Activated CD4-positive, alpha-beta T cell treated with anti-CD3 and anti-CD28 coated beads, Interleukin-2, amount 10 ng/mL, durations not matched to agents 24 days and 14 days (primary cell): Measurements from ENCODE around the gene ITGB5. TPM values are rescaled to one million over a fixed set of nuclear protein-coding genes. Genes with fewer than 3 reads are reported as not detected.
"Not testable (repeated sequence)": the region's sequence is repeated elsewhere in the genome, so short reads cannot be mapped to it uniquely, and the experiment has no call there.

Experiments used
- DNase-seq: peaks from one replicate; pipeline ENCODE4 v3.0.0; 2022
- H3K27ac Mint-ChIP-seq: one replicate; pipeline ENCODE4 v1.8.0; 2022; ENCODE audit warnings: mild to moderate bottlenecking, mixed read lengths
- H3K27me3 Mint-ChIP-seq: one replicate; pipeline ENCODE4 v1.8.0; 2022; ENCODE audit warnings: mixed read lengths
- H3K36me3 Mint-ChIP-seq: one replicate; pipeline ENCODE4 v1.8.0; 2022; ENCODE audit warnings: low read depth, mild to moderate bottlenecking, mixed read lengths
- H3K4me1 Mint-ChIP-seq: one replicate; pipeline ENCODE4 v1.8.0; 2021; ENCODE audit warnings: mixed read lengths
- H3K4me3 Mint-ChIP-seq: one replicate; pipeline ENCODE4 v1.8.0; 2022; ENCODE audit warnings: mild to moderate bottlenecking, moderate library complexity, mixed read lengths
- H3K9me3 Mint-ChIP-seq: one replicate; pipeline ENCODE4 v1.8.0; 2021; ENCODE audit warnings: mixed read lengths
- intact Hi-C: fragments of 100-400 bp; cut with micrococcal nuclease; formaldehyde crosslinking; loops from one replicate; pipeline ENCODE4 v1.15.1; 2023
- total RNA-seq: library from RNA; stranded (reverse); gene quantifications from 2 replicates; pipeline ENCODE4 v1.2.3, GENCODE V29; 2022

ITGB5 gene
- total RNA-seq, 1 donor from 2014 or later = 2.1 TPM

DNA sequence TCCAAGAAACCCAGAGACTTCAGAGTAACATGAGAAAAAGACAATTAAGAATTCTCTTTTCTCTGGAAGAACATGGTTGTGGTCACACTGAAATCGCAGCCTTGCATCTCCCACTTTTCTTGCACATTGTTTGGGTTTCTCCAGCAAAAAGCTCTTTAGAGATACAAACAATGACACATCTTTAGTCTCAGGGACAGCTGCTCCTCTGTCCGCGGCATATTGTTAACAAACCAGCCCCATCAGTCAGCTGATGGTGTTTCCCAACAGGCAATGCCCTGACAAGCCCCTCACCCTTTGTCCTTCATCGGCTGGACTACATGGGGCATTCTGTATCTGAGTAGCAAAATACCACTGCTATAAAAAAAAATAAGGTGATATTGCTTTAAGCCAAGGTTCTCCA lies 103.5 kb downstream of the ITGB5 start:
- Mint-ChIP-seq H3K4me1 (peaks cover 22% of the 10 kb centered on the region), H3K4me3 (no peak overlapping the region), H3K27me3 (peaks cover 3% of the 10 kb centered on the region), H3K9me3 (no peaks in the 10 kb centered on the region), H3K36me3 (no peaks in the 10 kb centered on the region), H3K27ac (no peak overlapping the region)
- intact Hi-C loops = no loop called here
- no peak for DNase-seq

GRCh38 chr3:124782377-124782712 lies 104.8 kb downstream of the ITGB5 start:
- H3K4me3 Mint-ChIP-seq, H3K9me3 Mint-ChIP-seq, H3K27me3 Mint-ChIP-seq, intact Hi-C loops, DNase-seq, H3K27ac Mint-ChIP-seq, H3K36me3 Mint-ChIP-seq: not testable (repeated sequence)
- H3K4me1 Mint-ChIP-seq = peaks cover 20% of the 10 kb centered on the region

- intact Hi-C loops = no loop called here
- H3K36me3 Mint-ChIP-seq = no peaks in the 10 kb centered on the region
Observed at GRCh38 chr3:124781476-124782376, 105.4 kb downstream of the ITGB5 start.

GRCh38 chr3:124780761-124781475 lies 106.2 kb downstream of the ITGB5 start:
- Mint-ChIP-seq H3K36me3 (no peaks in the 10 kb centered on the region), H3K4me3 (peak overlapping the region; percentile 23), H3K27me3 (peaks cover 3% of the 10 kb centered on the region), H3K27ac (peak overlapping the region; percentile 75), H3K4me1 (peaks cover 11% of the 10 kb centered on the region), H3K9me3 (no peaks in the 10 kb centered on the region)
- intact Hi-C loops = no loop called here
- no peak for DNase-seq

More at GRCh38 chr3:124781476-124782376, 105.4 kb downstream of the ITGB5 start:
- Mint-ChIP-seq H3K27ac (no peak overlapping the region), H3K9me3 (no peaks in the 10 kb centered on the region), H3K27me3 (peaks cover 3% of the 10 kb centered on the region), H3K4me3 (no peak overlapping the region), H3K4me1 (peaks cover 16% of the 10 kb centered on the region)
- DNase-seq = no peak

- Mint-ChIP-seq H3K27ac (no peak overlapping the region), H3K4me3 (no peak overlapping the region)
- intact Hi-C loops = no loop called here
Observed at GRCh38 chr3:124780356-124780755, 106.8 kb downstream of the ITGB5 start.

GRCh38 chr3:124779751-124780191 lies 107.4 kb downstream of the ITGB5 start:
- intact Hi-C loops = no loop called here
- no peaks in the 10 kb centered on the region for H3K9me3 Mint-ChIP-seq
- DNase-seq = no peak
- no peak overlapping the region for H3K4me3 Mint-ChIP-seq
- H3K4me1 Mint-ChIP-seq = peaks cover 11% of the 10 kb centered on the region
- H3K36me3 Mint-ChIP-seq = no peaks in the 10 kb centered on the region
- H3K27me3 Mint-ChIP-seq = peaks cover 3% of the 10 kb centered on the region
- H3K27ac Mint-ChIP-seq = no peak overlapping the region

More at GRCh38 chr3:124780356-124780755, 106.8 kb downstream of the ITGB5 start:
- H3K4me1 Mint-ChIP-seq = peaks cover 11% of the 10 kb centered on the region
- DNase-seq = no peak
- H3K9me3 Mint-ChIP-seq = no peaks in the 10 kb centered on the region
- no peaks in the 10 kb centered on the region for H3K36me3 Mint-ChIP-seq
- H3K27me3 Mint-ChIP-seq = peaks cover 3% of the 10 kb centered on the region

DNA sequence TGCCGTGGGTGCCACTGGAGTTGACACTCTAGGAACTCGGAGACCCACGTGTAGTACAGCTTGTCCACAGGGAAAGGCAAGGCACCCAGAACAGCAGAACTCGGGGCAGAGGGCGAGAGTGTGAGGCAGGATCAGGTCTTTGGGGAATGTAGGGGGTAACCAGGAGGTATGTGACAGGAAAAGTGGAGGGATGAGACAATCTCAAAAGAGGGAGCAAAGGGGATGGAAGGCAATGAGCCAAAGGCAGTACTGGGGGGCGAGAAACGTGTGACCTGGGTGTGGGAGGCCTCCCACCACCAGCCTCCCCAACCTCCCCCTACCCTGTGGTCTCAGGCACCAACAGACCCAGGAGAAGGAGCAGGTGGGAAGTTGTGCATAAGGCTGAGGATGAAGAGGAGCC lies 108.0 kb downstream of the ITGB5 start:
- H3K4me3 Mint-ChIP-seq = no peak overlapping the region
- intact Hi-C loops = no loop called here
- H3K27ac Mint-ChIP-seq = no peak overlapping the region
- H3K36me3 Mint-ChIP-seq = no peaks in the 10 kb centered on the region
- peaks cover 9% of the 10 kb centered on the region for H3K4me1 Mint-ChIP-seq
- peaks cover 2% of the 10 kb centered on the region for H3K27me3 Mint-ChIP-seq
- H3K9me3 Mint-ChIP-seq = no peaks in the 10 kb centered on the region
- DNase-seq = no peak

DNA sequence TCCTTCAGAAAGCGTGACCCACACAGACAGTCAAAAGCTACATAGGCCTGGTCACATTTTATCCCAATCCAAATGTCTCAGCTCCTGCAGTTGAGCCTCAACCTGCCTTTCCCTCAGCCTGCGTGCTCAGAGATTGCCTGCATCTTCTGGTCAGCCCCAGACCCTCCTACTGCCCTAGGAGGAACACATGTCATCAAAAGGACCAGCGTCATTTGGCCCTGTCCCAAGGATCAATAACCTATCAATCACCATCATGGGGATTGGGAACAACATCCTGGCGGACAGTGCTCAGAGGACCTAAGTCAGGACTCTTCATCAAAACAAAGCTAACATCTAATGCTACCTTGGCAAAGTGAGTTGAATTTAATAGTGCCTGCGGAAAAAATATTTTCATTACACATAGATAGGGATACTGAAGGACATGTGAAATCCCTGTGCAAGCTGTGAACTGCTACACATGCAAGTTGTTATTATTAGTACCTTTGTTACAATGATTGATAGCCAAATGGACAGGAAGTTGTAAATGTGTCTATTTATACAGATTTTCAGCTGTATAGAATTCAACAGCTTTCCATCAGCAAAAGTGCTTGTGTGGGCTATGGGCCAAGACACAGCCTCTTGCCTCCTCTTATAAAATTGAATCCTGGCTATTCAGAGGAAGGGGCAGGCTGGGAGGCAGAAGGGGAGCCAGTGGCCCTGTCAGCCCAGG lies 109.2 kb downstream of the ITGB5 start:
- peaks cover 9% of the 10 kb centered on the region for H3K4me1 Mint-ChIP-seq

GRCh38 chr3:124776856-124777255 lies 110.3 kb downstream of the ITGB5 start:
- Mint-ChIP-seq H3K27ac (no peak overlapping the region), H3K4me1 (peaks cover 9% of the 10 kb centered on the region), H3K27me3 (peaks cover 9% of the 10 kb centered on the region), H3K4me3 (no peak overlapping the region), H3K9me3 (no peaks in the 10 kb centered on the region), H3K36me3 (no peaks in the 10 kb centered on the region)
- intact Hi-C loops = no loop called here
- no peak for DNase-seq

More for the DNA sequence above, 109.2 kb downstream of the ITGB5 start:
- no peaks in the 10 kb centered on the region for H3K36me3 Mint-ChIP-seq
- no peak for DNase-seq
- peaks cover 2% of the 10 kb centered on the region for H3K27me3 Mint-ChIP-seq
- no peaks in the 10 kb centered on the region for H3K9me3 Mint-ChIP-seq
- H3K4me3 Mint-ChIP-seq = no peak overlapping the region
- intact Hi-C loops = no loop called here
- no peak overlapping the region for H3K27ac Mint-ChIP-seq

GRCh38 chr3:124775877-124776276 lies 111.3 kb downstream of the ITGB5 start:
- peaks cover 13% of the 10 kb centered on the region for H3K27me3 Mint-ChIP-seq
- H3K9me3 Mint-ChIP-seq = no peaks in the 10 kb centered on the region
- peaks cover 6% of the 10 kb centered on the region for H3K4me1 Mint-ChIP-seq
- no peak for DNase-seq
- no peaks in the 10 kb centered on the region for H3K36me3 Mint-ChIP-seq
- H3K27ac Mint-ChIP-seq = no peak overlapping the region
- H3K4me3 Mint-ChIP-seq = no peak overlapping the region
- intact Hi-C loops = no loop called here

DNA sequence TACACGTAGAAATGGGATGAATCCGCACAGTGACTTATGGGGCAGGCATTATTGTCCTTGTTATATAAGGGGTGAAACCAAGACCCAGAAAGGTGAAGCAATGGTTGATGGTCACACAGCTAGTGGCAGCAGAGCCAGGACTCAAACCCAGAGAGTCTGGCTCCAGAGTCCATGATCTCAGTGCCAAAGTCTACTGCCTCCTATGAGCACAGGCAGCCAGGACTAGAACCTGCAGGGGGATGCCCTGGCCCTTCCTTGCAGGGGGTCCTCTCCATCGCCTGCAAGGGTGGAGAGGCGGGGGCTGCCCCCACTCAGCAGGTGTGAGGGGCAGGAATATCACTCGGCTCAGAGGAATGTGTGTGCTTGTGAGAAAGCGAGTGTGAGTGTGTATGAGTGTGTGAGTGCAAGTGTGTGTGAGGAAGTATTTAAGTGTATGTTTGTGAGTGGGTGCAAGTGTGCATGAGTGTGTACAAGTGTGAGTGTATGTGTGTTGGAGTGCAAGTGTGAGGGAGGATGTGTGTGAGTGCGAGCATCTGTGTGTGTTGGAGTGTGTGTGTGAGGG lies 112.2 kb downstream of the ITGB5 start:
- Mint-ChIP-seq H3K27ac (no peak overlapping the region), H3K9me3 (no peaks in the 10 kb centered on the region), H3K36me3 (no peaks in the 10 kb centered on the region), H3K4me3 (no peak overlapping the region), H3K27me3 (peaks cover 14% of the 10 kb centered on the region), H3K4me1 (no peaks in the 10 kb centered on the region)
- no peak for DNase-seq
- intact Hi-C loops = no loop called here

DNA sequence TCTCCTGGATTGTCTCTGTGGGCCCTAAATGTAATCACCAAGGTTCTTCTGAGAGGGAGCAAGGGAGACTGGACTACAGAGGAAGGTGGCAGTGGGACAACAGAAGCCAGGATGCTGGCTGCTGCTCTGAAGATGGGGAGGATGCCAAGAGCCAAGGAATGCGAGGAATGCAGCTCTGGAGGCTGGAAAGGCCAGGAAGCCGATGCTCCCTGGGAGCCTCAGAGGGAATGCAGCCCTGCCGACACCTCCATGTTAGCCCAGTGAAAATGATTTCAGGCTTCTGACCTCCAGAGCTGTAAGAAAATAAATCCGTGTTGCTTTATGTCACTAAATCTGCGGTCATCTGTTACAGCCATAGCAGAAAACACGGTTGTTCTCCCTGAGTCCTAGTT lies 112.8 kb downstream of the ITGB5 start:
- intact Hi-C loops = no loop called here
- Mint-ChIP-seq H3K4me1 (no peaks in the 10 kb centered on the region), H3K9me3 (no peaks in the 10 kb centered on the region), H3K27ac (no peak overlapping the region), H3K4me3 (no peak overlapping the region), H3K27me3 (peaks cover 14% of the 10 kb centered on the region), H3K36me3 (no peaks in the 10 kb centered on the region)
- DNase-seq = no peak

DNA sequence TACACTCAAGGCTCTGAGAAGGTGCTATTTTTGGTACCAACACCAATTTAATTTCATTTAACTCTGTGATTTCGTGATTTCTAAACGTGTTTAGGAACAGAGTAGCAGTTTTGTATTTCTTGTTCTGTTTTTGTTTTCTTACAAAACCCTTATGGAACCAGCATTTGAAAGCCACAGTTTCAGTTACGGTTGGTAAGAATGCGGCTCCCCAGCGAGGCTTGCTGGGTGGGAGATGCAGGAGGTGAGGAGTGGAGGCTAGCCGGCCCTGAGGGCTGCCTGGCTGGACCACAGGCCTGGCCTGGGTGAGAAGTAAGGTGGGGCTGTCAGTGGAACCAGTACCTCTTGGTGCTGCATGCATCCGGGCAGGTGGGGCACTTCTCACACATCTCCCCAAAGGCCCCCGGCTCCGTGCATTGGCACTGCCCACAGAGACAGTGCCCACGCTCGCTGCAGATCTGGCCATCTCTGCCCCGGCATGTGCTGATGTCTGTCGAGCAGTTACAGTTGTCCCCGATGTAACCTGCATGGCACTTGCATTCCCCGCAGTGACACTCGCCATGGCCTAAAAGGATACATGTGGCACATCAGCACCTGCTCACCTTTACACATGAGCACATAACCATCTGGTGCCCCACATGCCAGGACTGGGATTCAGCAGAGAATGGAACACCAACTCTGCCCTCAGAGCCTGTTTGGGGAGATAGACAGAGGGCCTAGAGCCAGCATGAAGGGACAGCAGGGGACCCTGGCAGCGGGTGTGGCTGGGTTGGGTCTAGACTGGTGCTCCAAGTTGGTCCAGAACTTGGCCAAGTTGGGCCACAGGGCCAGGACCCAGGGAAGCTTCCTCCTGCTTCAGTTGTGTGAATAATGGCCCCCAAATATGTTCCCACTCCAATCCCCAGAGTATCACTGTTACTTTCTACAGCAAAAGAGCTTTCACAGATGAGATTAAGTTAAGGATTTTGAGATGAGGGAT lies 113.5 kb downstream of the ITGB5 start:
- Mint-ChIP-seq H3K27me3 (peaks cover 14% of the 10 kb centered on the region), H3K36me3 (no peaks in the 10 kb centered on the region), H3K4me3 (no peak overlapping the region), H3K4me1 (no peaks in the 10 kb centered on the region), H3K27ac (no peak overlapping the region), H3K9me3 (no peaks in the 10 kb centered on the region)
- no peak for DNase-seq
- intact Hi-C loops = no loop called here
